GM23338 (cell line): Measurements from ENCODE around the gene PPP6R3. TPM values are rescaled to one million over a fixed set of nuclear protein-coding genes. Genes with fewer than 3 reads are reported as not detected.

Experiments
- ATAC-seq: fragments of 200-7000 bp; cut with Tn5 transposase; 3 replicates; pipeline ENCODE4 v1.9.1; 2020
- DNase-seq: peaks from one replicate; pipeline ENCODE4 v3.0.0-alpha.2; 2015; ENCODE audit warnings: low spot score
- H2AFZ ChIP-seq: fragments of 200-600 bp; sonication (generic); 2 replicates; pipeline ENCODE4 v1.8.0; 2016; ENCODE audit warnings: antibody characterized with exemption, mild to moderate bottlenecking, moderate library complexity
- H3F3A ChIP-seq: fragments of 200-600 bp; sonication (generic); replicated peaks from 2 replicates; pipeline ENCODE4 v1.8.0; 2017; ENCODE audit warnings: antibody characterized with exemption, mixed run types, low read depth
- H3K27ac ChIP-seq: fragments of 200-600 bp; sonication (generic); 2 replicates; pipeline ENCODE4 v1.6.1; 2016; ENCODE audit warnings: low read depth
- H3K27me3 ChIP-seq: fragments of 200-600 bp; sonication (generic); 2 replicates; pipeline ENCODE4 v1.8.0; 2016; ENCODE audit warnings: mild to moderate bottlenecking, mixed run types, moderate library complexity; ENCODE audit not compliant: insufficient read depth
- H3K36me3 ChIP-seq: fragments of 200-600 bp; sonication (generic); 2 replicates; pipeline ENCODE4 v1.8.0; 2016; ENCODE audit warnings: mild to moderate bottlenecking; ENCODE audit not compliant: insufficient read depth
- H3K4me1 ChIP-seq: fragments of 200-600 bp; sonication (generic); 2 replicates; pipeline ENCODE4 v1.8.0; 2016; ENCODE audit warnings: mild to moderate bottlenecking, moderate library complexity; ENCODE audit not compliant: insufficient read depth
- H3K4me2 ChIP-seq: fragments of 200-600 bp; sonication (generic); 2 replicates; pipeline ENCODE4 v1.7.1; 2017; ENCODE audit warnings: mixed run types
- H3K4me3 ChIP-seq: fragments of 200-600 bp; sonication (generic); 2 replicates; pipeline ENCODE4 v1.6.1; 2016; ENCODE audit warnings: mixed run types
- H3K79me2 ChIP-seq: fragments of 200-600 bp; sonication (generic); replicated peaks from 2 replicates; pipeline ENCODE4 v1.8.0; 2017; ENCODE audit warnings: mild to moderate bottlenecking; ENCODE audit not compliant: insufficient read depth
- H3K9me2 ChIP-seq: fragments of 200-600 bp; sonication (generic); 2 replicates; pipeline ENCODE4 v1.8.0; 2017; ENCODE audit not compliant: insufficient read depth
- H4K20me1 ChIP-seq: fragments of 200-600 bp; sonication (generic); replicated peaks from 2 replicates; pipeline ENCODE4 v1.8.0; 2017; ENCODE audit warnings: mild to moderate bottlenecking; ENCODE audit not compliant: insufficient read depth
- H3K27ac Mint-ChIP-seq: 2 replicates; pipeline ENCODE4 v1.8.0; 2020; ENCODE audit warnings: inconsistent platforms, mild to moderate bottlenecking, moderate library complexity, mixed read lengths
- H3K27me3 Mint-ChIP-seq: 3 replicates; pipeline ENCODE4 v1.8.0; 2022; ENCODE audit warnings: low read depth, mild to moderate bottlenecking, moderate library complexity, mixed read lengths, inconsistent platforms; ENCODE audit not compliant: insufficient read depth, poor library complexity
- H3K36me3 Mint-ChIP-seq: 3 replicates; pipeline ENCODE4 v1.8.0; 2021; ENCODE audit warnings: low read depth, mild to moderate bottlenecking, inconsistent platforms, moderate library complexity, mixed read lengths
- H3K4me1 Mint-ChIP-seq: 3 replicates; pipeline ENCODE4 v1.8.0; 2020; ENCODE audit warnings: mild to moderate bottlenecking, inconsistent platforms, mixed read lengths
- H3K4me3 Mint-ChIP-seq: 3 replicates; pipeline ENCODE4 v1.8.0; 2021; ENCODE audit warnings: moderate library complexity, mild to moderate bottlenecking, inconsistent platforms, mixed read lengths
- H3K9me3 Mint-ChIP-seq: 3 replicates; pipeline ENCODE4 v1.8.0; 2020; ENCODE audit warnings: moderate library complexity, mild to moderate bottlenecking, inconsistent platforms, mixed read lengths
- CREB1 ChIP-seq: fragments of 250-450 bp; sonication (Bioruptor Pico); IDR thresholded peaks from 2 replicates; pipeline ENCODE4 v1.5.0; 2020; ENCODE audit warnings: low read depth, mild to moderate bottlenecking, moderate library complexity
- CTCF ChIP-seq, 2 experiments: fragments of 200-600 bp in 1 of 2; sonication (generic) in 1 of 2; conservative IDR thresholded peaks; 2 replicates each; pipeline versions ENCODE4 v1.5.1 to v1.6.1; 2016 to 2017; ENCODE audit warnings: antibody characterized with exemption in 2 of 2, low read depth in 2 of 2, mild to moderate bottlenecking in 2 of 2, moderate library complexity in 1 of 2
- EZH2 ChIP-seq: fragments of 200-600 bp; sonication (generic); IDR thresholded peaks from one replicate; pipeline ENCODE4 v1.8.0; 2017; ENCODE audit warnings: antibody characterized with exemption, mild to moderate bottlenecking, low read depth; ENCODE audit not compliant: unreplicated experiment
- EZH2phosphoT487 ChIP-seq: fragments of 200-600 bp; sonication (generic); IDR thresholded peaks from one replicate; pipeline ENCODE4 v1.8.1; 2018; ENCODE audit warnings: antibody characterized with exemption; ENCODE audit not compliant: unreplicated experiment
- JUNB ChIP-seq: IDR thresholded peaks from one replicate; pipeline ENCODE4 v1.6.1; 2016; ENCODE audit warnings: antibody characterized with exemption; ENCODE audit not compliant: unreplicated experiment
- NANOG ChIP-seq: IDR thresholded peaks from 2 replicates; pipeline ENCODE4 v1.6.1; 2016; ENCODE audit warnings: antibody characterized with exemption, borderline replicate concordance
- POLR2AphosphoS5 ChIP-seq: IDR thresholded peaks from 2 replicates; pipeline ENCODE4 v1.6.1; 2016; ENCODE audit warnings: antibody characterized with exemption, low read depth
- REST ChIP-seq: IDR thresholded peaks from one replicate; pipeline ENCODE4 v1.6.1; 2018; ENCODE audit warnings: antibody characterized with exemption; ENCODE audit not compliant: unreplicated experiment
- STAT1 ChIP-seq: IDR thresholded peaks from one replicate; pipeline ENCODE4 v1.6.1; 2016; ENCODE audit warnings: antibody characterized with exemption; ENCODE audit not compliant: unreplicated experiment
- ZNF114 ChIP-seq: fragments of 250-450 bp; sonication (Bioruptor Pico); IDR thresholded peaks from 2 replicates; pipeline ENCODE4 v1.5.0; 2020; ENCODE audit warnings: mild to moderate bottlenecking, moderate library complexity
- ZNF331 ChIP-seq: fragments of 250-450 bp; sonication (Bioruptor Pico); IDR thresholded peaks from 2 replicates; pipeline ENCODE4 v1.5.0; 2020; ENCODE audit warnings: low read depth, mild to moderate bottlenecking, moderate library complexity
- polyA plus RNA-seq: library from polyadenylated mRNA; unstranded; fragments of >200 nt; fragmentation: Nextera tagmentation; extraction: Ambion mirVana; gene quantifications from 2 replicates; pipeline ENCODE4 v1.2.1, GENCODE V29; 2016
- total RNA-seq: library from RNA; depleted of rRNA; stranded (reverse); fragments of >200 nt; shearing (Covaris generic); gene quantifications from 2 replicates; pipeline ENCODE4 v1.2.3, GENCODE V29; 2014
- TF ChIP-seq, protein P1 (sequence below): fragments of 250-450 bp; sonication (Bioruptor Pico); IDR thresholded peaks from 2 replicates; pipeline ENCODE4 v1.5.0; 2020; ENCODE audit warnings: mild to moderate bottlenecking, moderate library complexity
- TF ChIP-seq, protein P2 (sequence below): IDR thresholded peaks from 2 replicates; pipeline ENCODE4 v1.6.1; 2016; ENCODE audit warnings: antibody characterized with exemption

Gene PPP6R3
- total and polyA plus RNA-seq, 2 experiments from 2014 or later: 170 to 268 TPM

DNA sequence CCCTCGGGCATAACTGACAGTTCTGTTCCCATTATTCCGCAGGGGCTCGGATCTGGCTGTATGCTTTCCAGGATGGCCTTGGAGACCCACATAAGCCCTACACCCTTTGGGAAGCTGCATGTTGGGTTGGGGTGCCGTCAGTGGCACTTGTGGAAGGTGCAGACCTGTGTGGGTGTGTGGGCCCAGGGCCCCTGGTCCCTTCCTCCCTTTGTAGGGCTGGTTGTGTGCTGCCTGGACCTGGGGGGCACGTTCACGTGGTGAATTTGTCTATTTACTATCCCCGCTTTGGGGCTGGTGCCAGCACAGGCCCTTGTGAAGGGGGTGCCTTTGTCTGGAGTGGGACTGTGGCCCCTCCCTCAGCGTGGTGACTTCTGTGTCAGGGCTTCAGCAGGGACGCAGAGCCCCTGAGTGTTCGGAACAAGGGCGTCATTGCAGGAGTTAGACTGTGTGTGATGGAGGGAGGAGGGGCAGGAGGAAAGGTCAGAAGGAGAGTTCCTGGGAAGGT lies 15.0 kb upstream of the PPP6R3 start:
- Histone ChIP-seq H3K27ac (no peak overlapping the region), H2AFZ (no peak overlapping the region), H3K4me3 (no peak overlapping the region), H4K20me1 (no peaks in the 10 kb centered on the region), H3K4me2 (no peak overlapping the region), H3K79me2 (no peaks in the 10 kb centered on the region), H3F3A (no peaks in the 10 kb centered on the region), H3K27me3 (no peaks in the 10 kb centered on the region), H3K36me3 (no peaks in the 10 kb centered on the region; the same call in 1 of the 2 replicates), H3K9me2 (no peaks in the 10 kb centered on the region), H3K4me1 (peaks cover 10% of the 10 kb centered on the region)
- ATAC-seq (no peak), DNase-seq (no peak)
- H3K36me3 Mint-ChIP-seq: peaks cover 25% of the 10 kb centered on the region
- H3K27me3 Mint-ChIP-seq: peaks cover 8% of the 10 kb centered on the region
- no peaks in the 10 kb centered on the region for H3K9me3 Mint-ChIP-seq
- no peak overlapping the region for H3K4me3 Mint-ChIP-seq
- no peak overlapping the region for H3K27ac Mint-ChIP-seq
- TF ChIP-seq EZH2phosphoT487 (no peak), ZNF331 (CRISPR knock-in tag) (no peak), ZNF114 (CRISPR knock-in tag) (no peak), EZH2 (no peak), CREB1 (CRISPR knock-in tag) (no peak), JUNB (no peak), STAT1 (no peak), CTCF (conservative IDR thresholded peaks at IDR 0.05; ENCODE audit: low read depth in 2 of 2) (no peak), REST (no peak), POLR2AphosphoS5 (no peak), NANOG (no peak)
- TF ChIP-seq, protein P1, sequence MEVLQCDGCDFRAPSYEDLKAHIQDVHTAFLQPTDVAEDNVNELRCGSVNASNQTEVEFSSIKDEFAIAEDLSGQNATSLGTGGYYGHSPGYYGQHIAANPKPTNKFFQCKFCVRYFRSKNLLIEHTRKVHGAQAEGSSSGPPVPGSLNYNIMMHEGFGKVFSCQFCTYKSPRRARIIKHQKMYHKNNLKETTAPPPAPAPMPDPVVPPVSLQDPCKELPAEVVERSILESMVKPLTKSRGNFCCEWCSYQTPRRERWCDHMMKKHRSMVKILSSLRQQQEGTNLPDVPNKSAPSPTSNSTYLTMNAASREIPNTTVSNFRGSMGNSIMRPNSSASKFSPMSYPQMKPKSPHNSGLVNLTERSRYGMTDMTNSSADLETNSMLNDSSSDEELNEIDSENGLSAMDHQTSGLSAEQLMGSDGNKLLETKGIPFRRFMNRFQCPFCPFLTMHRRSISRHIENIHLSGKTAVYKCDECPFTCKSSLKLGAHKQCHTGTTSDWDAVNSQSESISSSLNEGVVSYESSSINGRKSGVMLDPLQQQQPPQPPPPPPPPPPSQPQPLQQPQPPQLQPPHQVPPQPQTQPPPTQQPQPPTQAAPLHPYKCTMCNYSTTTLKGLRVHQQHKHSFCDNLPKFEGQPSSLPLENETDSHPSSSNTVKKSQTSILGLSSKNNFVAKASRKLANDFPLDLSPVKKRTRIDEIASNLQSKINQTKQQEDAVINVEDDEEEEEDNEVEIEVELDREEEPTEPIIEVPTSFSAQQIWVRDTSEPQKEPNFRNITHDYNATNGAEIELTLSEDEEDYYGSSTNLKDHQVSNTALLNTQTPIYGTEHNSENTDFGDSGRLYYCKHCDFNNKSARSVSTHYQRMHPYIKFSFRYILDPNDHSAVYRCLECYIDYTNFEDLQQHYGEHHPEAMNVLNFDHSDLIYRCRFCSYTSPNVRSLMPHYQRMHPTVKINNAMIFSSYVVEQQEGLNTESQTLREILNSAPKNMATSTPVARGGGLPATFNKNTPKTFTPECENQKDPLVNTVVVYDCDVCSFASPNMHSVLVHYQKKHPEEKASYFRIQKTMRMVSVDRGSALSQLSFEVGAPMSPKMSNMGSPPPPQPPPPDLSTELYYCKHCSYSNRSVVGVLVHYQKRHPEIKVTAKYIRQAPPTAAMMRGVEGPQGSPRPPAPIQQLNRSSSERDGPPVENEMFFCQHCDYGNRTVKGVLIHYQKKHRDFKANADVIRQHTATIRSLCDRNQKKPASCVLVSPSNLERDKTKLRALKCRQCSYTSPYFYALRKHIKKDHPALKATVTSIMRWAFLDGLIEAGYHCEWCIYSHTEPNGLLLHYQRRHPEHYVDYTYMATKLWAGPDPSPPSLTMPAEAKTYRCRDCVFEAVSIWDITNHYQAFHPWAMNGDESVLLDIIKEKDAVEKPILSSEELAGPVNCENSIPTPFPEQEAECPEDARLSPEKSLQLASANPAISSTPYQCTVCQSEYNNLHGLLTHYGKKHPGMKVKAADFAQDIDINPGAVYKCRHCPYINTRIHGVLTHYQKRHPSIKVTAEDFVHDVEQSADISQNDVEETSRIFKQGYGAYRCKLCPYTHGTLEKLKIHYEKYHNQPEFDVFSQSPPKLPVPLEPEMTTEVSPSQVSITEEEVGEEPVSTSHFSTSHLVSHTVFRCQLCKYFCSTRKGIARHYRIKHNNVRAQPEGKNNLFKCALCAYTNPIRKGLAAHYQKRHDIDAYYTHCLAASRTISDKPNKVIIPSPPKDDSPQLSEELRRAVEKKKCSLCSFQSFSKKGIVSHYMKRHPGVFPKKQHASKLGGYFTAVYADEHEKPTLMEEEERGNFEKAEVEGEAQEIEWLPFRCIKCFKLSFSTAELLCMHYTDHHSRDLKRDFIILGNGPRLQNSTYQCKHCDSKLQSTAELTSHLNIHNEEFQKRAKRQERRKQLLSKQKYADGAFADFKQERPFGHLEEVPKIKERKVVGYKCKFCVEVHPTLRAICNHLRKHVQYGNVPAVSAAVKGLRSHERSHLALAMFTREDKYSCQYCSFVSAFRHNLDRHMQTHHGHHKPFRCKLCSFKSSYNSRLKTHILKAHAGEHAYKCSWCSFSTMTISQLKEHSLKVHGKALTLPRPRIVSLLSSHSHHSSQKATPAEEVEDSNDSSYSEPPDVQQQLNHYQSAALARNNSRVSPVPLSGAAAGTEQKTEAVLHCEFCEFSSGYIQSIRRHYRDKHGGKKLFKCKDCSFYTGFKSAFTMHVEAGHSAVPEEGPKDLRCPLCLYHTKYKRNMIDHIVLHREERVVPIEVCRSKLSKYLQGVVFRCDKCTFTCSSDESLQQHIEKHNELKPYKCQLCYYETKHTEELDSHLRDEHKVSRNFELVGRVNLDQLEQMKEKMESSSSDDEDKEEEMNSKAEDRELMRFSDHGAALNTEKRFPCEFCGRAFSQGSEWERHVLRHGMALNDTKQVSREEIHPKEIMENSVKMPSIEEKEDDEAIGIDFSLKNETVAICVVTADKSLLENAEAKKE: no peak
- TF ChIP-seq, protein P2, sequence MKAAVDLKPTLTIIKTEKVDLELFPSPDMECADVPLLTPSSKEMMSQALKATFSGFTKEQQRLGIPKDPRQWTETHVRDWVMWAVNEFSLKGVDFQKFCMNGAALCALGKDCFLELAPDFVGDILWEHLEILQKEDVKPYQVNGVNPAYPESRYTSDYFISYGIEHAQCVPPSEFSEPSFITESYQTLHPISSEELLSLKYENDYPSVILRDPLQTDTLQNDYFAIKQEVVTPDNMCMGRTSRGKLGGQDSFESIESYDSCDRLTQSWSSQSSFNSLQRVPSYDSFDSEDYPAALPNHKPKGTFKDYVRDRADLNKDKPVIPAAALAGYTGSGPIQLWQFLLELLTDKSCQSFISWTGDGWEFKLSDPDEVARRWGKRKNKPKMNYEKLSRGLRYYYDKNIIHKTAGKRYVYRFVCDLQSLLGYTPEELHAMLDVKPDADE: no peak
- peaks cover 15% of the 10 kb centered on the region for H3K4me1 Mint-ChIP-seq
